HG02938 (cell line): ENCODE data around the gene ALOX5AP.
"Not testable (repeated sequence)": the region's sequence is repeated elsewhere in the genome, so short reads cannot be mapped to it uniquely, and the experiment has no call there.

Experiments
- ATAC-seq: cut with Tn5 transposase; IDR thresholded peaks from one replicate; pipeline ENCODE4 v1.9.1; 2021; ENCODE audit warnings: mild to moderate bottlenecking, moderate library complexity; ENCODE audit not compliant: unreplicated experiment

The ALOX5AP gene

DNA sequence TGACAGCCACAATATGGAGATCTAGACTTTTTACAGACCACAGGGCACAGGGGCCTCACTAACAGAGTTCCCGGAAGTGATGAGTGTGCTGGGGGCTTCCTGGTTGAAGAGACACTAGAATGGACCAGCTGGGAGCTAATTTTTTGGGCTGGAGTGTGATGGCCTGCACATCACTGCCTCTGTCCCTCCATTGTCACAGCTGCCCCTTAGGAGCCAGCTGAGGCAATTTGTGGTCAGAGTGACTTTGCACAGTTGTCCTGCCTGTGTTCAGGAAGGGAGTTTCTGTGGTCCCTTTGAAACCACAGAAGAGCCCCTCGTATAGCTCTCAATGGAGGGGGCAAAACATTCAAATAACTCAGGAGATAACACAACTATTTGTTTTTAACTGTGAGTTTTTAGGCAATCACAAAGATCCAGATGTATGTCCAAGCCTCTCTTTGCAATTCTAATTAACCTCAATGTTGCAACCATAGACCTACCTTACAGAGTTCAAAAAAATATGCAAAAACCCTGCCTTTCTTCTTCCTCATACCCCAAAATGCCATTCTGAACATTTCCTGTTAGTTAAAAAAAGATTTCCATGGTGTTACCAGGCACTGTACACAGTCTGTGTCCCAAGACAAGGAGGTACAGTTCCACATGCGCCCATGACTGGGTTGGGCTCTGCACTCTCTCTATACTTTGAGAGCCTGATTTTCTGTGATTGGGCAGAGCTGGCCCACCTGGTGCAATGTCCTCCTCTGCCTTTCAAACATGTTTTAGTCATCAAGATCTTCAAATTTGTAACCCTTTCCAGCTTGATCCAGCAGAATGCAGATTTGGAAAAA lies 2.4 kb downstream of the ALOX5AP start:
- no peak for ATAC-seq

DNA sequence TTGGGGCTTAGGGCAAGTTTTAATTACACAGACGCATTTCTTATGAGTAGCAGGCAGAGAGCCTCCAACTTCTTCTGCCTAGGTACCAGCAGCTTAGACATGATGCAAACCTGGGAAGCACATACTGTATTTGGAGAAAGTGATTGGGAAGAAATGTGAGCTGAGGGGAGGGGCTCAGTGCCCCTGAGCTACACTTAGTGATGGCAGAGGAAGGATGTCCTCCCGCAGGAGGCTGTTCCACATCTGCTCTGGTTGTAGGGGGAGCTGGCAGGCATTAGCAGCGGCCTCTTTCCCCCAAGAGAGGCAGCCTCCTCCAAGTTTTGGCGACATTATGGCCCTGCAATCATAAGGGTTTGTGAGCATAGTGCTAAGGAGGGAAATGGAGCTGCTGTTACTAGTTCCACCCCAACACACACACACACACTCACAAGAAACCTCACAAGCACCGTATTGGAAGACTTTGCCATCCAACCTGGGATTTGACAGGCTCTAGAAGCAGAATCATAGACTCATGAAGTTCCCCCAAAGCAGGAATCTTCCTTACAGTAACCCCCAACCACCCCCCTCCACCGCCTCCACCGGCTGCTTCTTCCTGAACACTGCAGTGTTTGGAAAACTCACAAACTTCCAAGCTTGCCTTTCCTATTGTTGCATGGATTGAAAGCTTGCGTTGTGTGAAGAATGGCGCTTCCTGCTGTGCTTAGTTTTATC lies 3.3 kb downstream of the ALOX5AP start:
- ATAC-seq, result no peak

DNA sequence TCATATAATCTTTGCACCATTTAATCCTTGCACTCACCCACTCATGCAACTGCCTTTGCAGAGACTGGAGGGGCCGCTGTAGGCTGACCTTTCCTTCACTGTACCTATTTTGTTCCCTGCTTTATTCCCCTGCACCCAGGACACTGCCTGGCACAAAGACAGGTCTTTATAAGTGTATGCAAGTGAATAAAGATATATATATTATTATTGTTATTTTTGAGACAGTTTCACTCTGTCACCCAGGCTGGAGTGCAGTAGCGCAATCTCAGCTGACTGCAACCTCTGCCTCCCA lies 3.8 kb downstream of the ALOX5AP start:
- no peak for ATAC-seq

DNA sequence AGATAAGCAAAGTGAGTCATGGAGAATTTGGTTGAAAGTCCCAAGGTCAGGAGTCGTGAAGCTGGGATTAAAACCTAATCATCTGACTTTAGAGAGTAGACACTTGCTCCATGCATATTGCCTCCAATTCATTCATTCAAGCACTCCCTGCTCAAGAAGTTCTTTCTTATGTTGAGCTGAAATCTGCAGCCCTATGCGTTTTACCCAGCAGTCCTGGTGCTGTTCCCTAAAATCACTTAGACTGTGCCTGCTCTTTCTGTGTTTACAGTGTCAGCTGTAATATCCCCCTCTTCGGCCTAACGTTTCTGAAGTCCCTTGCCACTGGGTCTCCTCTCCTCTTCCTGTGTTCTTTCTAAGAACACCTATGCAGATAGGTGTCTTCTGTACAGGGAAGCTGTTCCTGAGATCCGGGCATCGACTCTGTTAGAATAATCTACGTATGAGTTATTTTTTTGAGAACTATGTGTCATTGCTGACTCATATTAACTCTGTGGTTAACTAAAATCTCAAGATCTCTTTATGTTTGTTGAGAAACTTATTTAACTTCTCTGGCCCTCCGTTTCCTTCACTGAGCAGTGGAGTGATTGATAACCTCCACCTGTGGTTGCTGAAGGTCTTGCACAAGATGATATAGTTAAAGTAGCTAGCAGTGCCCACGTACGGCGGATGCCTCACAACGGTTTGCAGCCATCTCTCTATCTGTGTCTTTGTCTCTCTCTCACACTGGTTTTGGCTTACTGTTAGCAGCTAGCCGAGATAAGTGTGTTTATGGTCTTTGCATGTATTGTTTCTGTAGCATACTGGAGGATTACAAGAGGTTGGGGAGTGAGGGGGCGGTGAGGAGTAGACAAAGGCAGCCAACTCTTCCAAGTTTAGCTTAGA lies 4.7 kb downstream of the ALOX5AP start:
- ATAC-seq, result no peak

DNA sequence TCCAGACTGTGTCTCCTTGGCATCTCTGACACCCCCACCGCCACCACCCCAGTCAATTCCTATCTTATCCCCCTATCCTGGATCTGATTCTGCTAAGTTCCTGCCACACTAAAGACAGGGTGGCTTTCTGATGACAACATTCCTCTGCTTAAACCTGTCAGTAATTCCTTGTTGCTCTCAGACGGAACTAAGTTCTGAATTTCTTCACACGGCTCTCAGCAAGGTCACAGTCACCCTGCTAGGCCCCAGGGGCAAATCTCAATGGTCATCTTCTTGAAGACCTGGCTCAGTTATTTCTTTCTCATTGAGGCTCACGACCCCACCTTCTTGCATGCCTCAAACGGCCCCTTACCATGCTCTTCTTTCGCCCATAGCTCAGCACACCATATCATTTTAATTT lies 7.6 kb downstream of the ALOX5AP start:
- no peak for ATAC-seq

DNA sequence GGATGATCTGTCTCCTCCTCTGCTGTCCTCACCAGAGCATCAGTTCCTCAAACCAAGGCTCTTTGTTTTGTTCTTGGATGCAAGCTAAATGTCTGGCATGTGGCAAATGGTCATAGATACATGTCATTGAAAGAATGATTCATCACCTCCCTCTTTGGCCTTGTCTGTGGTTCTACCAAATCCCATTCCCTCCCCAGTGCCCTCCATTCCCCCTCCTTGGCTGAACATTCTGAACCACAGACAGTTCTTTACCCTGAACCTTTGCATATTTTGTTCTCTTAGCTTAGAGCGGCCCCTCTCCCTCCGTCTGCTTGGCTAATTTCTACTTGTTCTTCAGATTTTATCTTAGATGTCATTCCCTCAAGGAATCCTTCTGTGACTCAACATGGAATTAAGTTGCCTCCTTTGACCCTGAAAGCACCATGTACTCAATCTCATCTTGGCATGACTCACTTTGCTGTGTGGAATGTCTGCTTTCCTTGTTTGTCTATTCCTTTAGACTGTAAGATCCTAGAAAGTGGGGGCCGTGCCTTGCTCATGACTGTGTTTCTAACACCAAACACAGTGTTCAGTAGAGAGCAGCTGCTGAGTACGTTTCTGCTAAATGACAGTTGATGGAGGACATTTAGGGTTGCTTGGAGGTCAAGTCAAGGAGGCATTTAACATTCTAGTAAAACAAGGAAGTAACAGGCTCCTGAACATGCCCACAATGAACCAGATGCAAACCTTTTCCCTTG lies 8.1 kb downstream of the ALOX5AP start:
- no peak for ATAC-seq

DNA sequence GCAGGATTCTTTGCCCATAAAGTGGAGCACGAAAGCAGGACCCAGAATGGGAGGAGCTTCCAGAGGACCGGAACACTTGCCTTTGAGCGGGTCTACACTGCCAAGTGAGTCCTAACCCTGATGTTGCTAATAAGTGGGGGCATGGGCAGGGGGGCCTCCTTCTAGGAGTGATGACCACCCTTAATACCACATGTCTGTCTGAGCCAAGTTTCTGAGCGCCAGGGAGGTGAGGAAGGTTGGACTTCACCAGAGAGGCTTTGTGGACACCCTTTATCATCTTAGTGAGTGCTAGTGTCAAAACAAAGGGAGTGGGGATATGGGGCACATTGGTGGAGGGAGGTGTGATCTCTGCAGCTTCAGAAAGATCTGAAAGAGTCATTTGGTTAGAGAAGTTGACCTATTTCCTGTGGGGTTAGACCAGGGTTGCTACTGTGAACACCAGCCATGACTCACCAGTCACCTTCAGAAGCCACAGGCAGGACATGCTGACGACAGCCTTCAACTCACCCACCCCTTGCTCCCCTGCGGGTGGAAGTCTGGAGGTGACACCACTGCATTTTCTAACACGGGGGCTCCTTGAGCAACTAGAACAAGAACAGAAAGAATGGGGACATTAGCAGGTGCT lies 8.8 kb downstream of the ALOX5AP start:
- ATAC-seq, result peak; percentile 97

DNA sequence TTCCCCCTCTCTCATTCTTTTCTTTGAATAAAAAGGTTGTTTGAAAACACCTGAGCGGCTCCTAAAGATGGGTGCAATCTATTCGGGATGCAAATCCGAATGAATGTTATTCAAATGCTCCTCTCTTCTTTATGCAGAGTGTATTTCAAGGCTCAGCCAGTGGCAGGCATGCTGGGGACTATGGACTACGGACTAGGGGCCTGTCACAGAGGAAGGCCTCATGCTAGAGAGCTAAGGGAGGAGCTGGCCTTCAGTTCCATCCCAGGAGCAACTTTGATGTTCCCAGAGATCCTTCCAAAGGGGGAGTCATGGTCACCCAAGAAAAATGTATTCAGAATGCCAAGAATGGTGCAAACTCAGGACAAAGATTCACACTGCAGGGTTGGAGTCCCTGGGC lies 9.3 kb downstream of the ALOX5AP start:
- no peak for ATAC-seq

DNA sequence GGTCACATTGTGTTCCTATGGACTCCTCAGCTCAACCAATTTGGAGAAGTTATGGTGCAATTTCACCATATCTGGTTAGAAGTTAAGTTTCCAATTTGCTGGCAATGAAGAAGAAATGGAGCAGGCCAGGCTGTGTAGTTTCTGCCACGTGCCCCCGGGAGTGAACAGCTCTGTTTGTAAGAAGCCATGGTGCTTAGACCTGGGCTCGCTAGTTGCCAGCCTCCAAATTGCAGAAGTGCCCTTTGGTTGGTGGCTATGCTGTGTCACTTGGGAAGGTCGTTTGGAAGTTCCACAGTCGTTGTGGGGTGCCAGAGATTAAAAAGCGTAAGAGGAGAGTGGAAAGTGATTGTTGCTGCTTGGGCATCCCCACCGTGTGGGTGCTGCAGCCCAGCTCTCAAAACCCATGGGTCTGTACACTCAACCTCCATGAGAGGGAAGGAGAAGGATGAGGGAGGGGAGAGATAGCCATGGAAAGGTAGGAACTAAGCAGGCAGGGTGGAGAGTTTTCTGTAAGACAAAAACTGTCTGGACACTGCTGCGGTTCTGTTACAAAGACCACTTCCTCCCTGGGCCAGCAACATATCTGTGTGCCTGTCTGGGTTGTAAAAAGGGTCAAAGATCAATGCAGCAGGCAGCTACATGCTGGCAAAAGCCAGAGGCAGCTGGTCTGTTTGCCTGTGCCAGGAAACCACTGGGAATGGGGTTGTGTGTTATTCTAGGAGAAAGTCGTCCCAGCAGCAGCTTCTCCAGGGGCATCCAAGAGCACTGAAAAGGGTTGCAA lies 10.8 kb downstream of the ALOX5AP start:
- no peak for ATAC-seq

DNA sequence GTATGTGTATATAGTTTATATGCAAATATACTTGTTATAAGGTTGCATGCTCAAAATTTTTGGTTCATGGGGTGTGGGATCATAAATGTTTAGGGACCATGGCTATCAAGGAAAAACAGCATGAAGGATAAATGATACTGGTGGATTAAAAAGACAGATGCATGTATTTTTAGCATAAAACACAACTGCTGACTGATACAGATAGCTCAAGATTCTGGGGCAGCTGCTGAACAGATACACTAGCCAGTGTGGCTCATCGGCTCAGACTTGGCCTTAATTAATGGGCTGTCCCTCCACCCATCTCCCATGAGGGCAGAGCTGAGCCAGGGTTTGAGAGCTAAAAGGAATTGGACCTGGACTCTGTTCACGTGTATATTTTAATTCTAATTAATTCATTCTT lies 11.4 kb downstream of the ALOX5AP start:
- no peak for ATAC-seq

DNA sequence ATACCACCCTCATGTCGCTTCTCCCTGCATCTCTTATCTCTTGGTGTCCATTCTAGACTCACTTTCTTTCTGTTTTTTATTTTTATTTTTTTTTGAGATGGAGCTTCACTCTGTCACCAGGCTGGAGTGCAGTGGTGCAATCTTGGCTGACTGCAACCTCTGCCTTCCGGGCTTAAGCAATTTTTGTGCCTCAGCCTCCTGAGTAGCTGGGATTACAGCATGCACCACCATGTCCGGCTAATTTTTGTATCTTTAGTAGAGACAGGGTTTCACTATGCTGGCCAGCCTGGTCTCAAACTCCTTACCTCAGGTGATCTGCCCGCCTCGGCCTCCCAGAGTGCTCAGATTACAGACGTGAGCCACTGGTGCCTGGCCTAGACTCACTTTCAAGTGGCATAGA lies 12.5 kb downstream of the ALOX5AP start:
- ATAC-seq, result not testable (repeated sequence)

DNA sequence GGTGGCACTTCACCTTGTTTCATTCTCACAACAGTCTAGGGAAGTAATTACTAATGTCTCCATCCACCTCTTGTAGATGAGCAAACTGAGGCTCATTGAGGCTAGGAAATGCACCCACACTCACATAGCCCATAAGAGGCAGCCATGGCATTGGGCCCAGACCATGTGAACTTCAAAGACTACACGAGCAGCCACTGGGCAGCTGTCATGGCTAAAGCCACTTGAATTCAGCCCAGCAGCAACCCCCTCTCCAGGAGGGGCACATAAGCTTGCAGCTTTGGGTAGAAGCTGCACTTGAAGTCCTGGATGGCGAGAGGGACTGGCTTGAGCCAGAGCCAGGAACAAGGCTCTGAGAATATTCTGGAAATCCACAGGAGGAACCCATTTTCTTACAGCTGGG lies 13.4 kb downstream of the ALOX5AP start:
- no peak for ATAC-seq

DNA sequence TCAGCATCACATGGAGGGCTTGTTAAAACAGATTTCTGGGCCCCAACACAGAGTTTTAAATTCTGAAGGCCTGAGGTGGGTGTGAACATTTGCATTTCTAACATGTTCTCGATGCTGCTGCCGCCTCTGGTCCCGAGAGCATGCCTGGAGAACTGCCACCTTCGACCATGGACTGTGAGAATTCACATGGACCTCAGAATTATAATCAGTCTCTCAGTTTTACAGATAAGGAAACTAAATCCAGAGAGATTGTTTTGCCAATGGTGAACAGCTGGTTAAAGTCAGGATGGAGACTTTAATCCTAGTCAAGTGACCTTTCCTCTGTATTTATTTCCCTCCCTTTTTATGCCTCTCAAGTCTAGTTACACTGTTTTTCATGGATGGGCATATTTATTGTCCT lies 14.7 kb downstream of the ALOX5AP start:
- no peak for ATAC-seq

DNA sequence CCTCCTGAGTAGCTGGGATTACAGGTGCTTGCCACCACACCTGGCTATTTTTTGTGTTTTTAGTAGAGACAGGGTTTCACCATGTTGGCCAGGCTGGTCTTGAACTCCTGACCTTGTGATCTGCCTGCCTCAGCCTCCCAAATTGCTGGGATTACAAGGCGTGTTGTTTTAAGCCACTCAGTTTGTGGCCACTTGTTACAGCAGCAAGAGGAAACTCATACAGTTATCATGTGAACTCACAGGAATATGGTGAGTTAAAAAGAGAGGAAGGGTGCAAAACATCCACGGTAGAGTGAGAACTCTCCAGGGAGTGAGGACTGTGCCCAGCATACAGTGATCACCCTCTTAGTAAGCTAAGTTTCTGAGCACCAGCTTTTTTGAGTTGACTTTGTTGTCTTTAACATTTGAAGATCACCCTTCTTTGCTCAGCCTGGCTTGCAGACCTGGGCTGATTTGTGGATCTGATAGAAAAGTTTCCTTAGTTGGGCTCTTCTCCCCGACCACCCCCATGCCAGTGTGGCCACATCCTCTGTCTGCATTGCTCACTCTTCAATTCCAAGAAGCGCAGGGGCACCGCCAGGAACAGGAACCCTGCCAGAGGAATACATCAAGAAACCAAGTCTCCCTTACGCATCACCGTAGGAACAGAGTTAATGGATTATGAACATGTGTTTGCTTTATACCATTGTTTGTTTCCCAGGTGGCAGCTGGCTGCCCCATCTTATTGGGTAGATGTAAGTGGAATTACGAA lies 16.0 kb downstream of the ALOX5AP start:
- ATAC-seq, result no peak

DNA sequence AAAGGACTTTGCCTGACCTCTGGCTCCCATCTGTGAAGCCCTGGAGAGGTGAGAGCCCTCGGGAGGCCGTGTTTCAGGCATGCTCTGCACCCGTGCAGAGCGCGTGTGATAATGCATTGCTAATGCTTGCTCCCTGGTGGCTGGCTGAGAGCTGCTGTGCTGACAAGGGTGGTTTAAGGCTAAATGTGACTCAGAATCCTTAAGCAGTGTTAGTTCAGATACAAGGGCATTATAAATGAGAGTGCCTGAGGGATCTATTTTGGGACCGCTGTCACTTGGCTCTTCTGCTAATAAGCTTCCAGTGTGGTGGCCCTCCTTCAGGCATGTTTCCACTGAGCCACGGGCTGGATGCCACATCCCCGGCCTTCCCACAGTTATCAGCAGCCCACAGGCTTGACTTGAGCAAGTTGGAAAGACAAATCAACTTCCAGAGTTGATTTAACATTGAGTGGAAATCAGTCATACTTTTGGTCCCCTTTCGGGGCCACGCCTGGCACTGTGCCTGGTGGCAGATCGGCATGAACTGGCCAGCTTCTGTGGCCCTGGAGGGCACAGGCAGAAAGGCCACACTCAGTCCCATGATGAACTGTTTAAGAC lies 17.0 kb downstream of the ALOX5AP start:
- no peak for ATAC-seq

DNA sequence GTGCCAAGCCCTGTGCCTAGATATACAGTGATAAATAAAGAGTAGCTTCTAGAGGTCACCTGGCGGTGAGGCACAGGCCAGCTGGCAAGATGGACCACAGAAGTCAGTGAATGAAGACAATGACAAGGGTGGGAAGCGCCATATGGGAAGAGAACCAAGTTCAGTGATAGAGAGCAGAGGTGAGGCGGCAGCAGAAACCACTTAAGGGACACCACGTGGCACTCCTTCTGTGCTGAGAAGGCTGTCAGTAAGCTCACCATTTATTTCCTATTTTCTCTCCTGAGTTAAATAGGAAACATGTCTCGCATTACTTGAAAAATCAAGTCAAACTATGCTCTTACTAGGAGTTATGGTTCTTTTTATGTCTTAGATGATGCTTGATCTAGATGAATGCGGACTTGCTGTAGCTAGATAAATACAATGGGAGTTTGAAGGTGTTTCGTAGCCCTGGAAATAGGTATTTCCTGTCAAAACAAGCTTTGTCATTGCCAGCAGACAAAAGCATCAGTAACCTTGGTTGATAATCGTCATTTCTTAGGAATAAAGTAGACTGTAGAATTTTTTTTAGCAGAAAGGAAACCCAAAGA lies 17.8 kb downstream of the ALOX5AP start:
- no peak for ATAC-seq

DNA sequence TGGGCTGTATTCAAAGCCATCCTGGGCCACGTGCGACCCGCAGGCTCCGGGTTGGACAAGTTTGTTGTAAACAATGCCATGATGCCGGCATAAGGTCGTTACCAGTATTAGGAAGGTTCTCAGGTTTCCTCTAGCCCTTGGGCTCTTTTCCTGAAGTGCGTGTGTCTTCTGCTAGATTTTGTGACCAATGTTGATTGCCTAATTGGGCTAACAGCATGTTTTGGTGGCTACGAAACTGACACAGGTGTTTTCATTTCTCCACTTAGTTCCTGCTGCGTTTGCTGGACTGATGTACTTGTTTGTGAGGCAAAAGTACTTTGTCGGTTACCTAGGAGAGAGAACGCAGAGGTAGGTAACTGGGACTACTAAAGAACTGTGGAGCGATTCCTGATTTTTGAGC lies 20.3 kb downstream of the ALOX5AP start:
- ATAC-seq, result no peak

DNA sequence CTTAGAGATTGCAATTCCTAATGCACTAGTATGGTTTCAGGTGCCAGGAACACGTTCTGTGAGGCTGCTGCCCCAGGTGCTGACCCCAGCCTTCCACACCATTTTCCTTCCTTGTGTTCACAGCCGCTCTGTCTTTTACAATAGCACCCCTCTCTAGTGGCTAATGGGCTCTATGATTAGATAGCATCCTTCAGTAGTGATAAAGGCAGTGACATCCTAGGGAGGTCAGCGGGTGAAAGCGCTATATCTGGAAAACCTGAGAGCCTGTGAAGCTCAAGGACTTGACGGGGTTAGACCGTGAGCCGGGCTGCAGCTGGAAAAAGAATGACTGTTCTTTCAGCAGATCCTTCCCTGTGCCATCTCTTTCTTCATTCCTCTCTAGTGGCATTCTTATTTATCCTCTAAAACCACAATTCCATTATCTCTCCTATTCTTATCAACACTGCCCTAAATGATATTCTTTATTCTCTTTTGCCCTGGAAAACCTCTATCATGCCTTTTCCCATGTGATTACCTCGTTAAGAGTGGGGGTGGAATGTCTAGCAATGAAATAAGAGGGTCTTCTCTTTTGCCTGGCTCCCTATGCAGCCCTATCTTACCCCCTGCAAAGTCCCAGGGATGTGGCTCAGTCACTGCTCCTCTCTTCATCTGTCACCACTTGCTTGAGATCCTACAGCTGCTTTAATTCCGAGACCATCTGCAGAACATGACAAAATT lies 21.8 kb downstream of the ALOX5AP start:
- no peak for ATAC-seq
